Vein endothelial cell (primary cell): ENCODE measurements around the gene CHSY3. TPM values are rescaled to one million over a fixed set of nuclear protein-coding genes. Genes with fewer than 3 reads are reported as not detected.

Experiments used
- small RNA-seq: library from RNA; depleted of rRNA; stranded (forward); fragments of <200 nt; gene quantifications from one replicate; pipeline ENCODE3, GENCODE V24; 2012
- total RNA-seq: library from RNA; depleted of rRNA; stranded (reverse); fragments of >200 nt; gene quantifications from 2 replicates; pipeline ENCODE4 v1.2.3, GENCODE V29; 2012

The CHSY3 gene
- 1.3 and 2.5 TPM in 2 replicates for total RNA-seq

GRCh38 chr5:129904102-129904666, at the start of gene CHSY3:
Gene CHSY3, plus strand, starts transcription at chr5:129904465.

Small RNA genes lying within 50 kb of the gene (small RNA-seq; reads per million reads assigned to genes)
- gene RNA5SP191 (5.3 reads per million, percentile 93 among the genes with 10 or more reads in this experiment), gene RNU6ATAC10P (0.11 reads per million)

Other genes with a start within 250 kb of the CHSY3 start
- gene MINAR2, start 156.4 kb upstream of the CHSY3 start, total RNA-seq, result not detected in 2 replicates